Sigmoid colon (tissue), 7 donors: ENCODE measurements around the gene G3BP2. TPM values are rescaled to one million over a fixed set of nuclear protein-coding genes. Genes with fewer than 3 reads are reported as not detected.
"Not testable (repeated sequence)": the region's sequence is repeated elsewhere in the genome, so short reads cannot be mapped to it uniquely, and the experiment has no call there.

Experiments
- DNase-seq: peaks from one replicate; pipeline ENCODE4 v3.0.0-alpha.2; 2019
- H3K27ac ChIP-seq, 4 donors: fragments of 200-600 bp; sonication (generic); one replicate each; pipeline ENCODE4 v1.5.1; 2016 to 2019; ENCODE audit warnings: mild to moderate bottlenecking in 1 of 4
- H3K27me3 ChIP-seq, 3 donors: fragments of 200-600 bp; sonication (generic); one replicate each; pipeline ENCODE4 v1.5.1; 2019; ENCODE audit warnings: mild to moderate bottlenecking in 1 of 3
- H3K36me3 ChIP-seq, 4 donors: fragments of 200-600 bp; sonication (generic); one replicate each; pipeline ENCODE4 v1.5.1; 2016 to 2019
- H3K4me1 ChIP-seq, 4 donors: fragments of 200-600 bp; sonication (generic); one replicate each; pipeline ENCODE4 v1.5.1; 2017 to 2019
- H3K4me3 ChIP-seq, 4 donors: fragments of 200-600 bp; sonication (generic); one replicate each; pipeline ENCODE4 v1.5.1; 2017 to 2019; ENCODE audit warnings: mild to moderate bottlenecking in 2 of 4, moderate library complexity in 1 of 4
- H3K9me3 ChIP-seq, 4 donors: fragments of 200-600 bp in 3 of 4; sonication (generic) in 3 of 4; one replicate each; pipeline versions ENCODE4 v1.5.1 to v1.6.1; 2013 to 2019
- CTCF ChIP-seq, 4 experiments: fragments of 450-650 bp in 3 of 4; fragments of 200-600 bp in 1 of 4; IDR thresholded peaks; one replicate each; pipeline ENCODE4 v1.5.1; 2016 to 2019; ENCODE audit warnings: antibody characterized with exemption in 4 of 4, mild to moderate bottlenecking in 3 of 4, moderate library complexity in 2 of 4
- EP300 ChIP-seq, 4 donors: sonication (generic); formaldehyde crosslinking; IDR thresholded peaks; one replicate each; pipeline ENCODE4 v1.6.1; 2017; ENCODE audit warnings: antibody characterized with exemption in 4 of 4
- POLR2A ChIP-seq, 2 donors: fragments of 450-650 bp; IDR thresholded peaks; one replicate each; pipeline ENCODE4 v1.6.1; 2016; ENCODE audit warnings: antibody characterized with exemption in 2 of 2, mild to moderate bottlenecking in 2 of 2, moderate library complexity in 2 of 2
- POLR2AphosphoS5 ChIP-seq, 4 donors: sonication (generic); formaldehyde crosslinking; IDR thresholded peaks; one replicate each; pipeline ENCODE4 v1.6.1; 2017; ENCODE audit warnings: antibody characterized with exemption in 4 of 4
- WGBS, 2 donors: extraction: QIAGEN DNeasy Blood & Tissue Kit; methylation state at CpG; one replicate each; pipeline ENCODE4 v1.1.7; 2013; 5-methylcytosine and 5-hydroxymethylcytosine counted together
- intact Hi-C: fragments of 100-400 bp; cut with DNase I; formaldehyde crosslinking; loops from one replicate; pipeline ENCODE4 v1.15.1; 2023
- polyA plus RNA-seq, 3 donors: library from polyadenylated mRNA; stranded (reverse); fragments of 200-250 nt; gene quantifications; one replicate each; pipeline ENCODE4 v1.2.3, GENCODE V29; 2013
- total RNA-seq, 4 donors: library from RNA; depleted of rRNA; stranded (reverse); fragments of >200 nt; gene quantifications; one replicate each; pipeline ENCODE4 v1.1.0, GENCODE V29; 2016
- donor health status: healthy with polysubstance abuse.
- donor health status: Bipolar disorder and iron deficiency.
- donor health status: healthy.

Gene G3BP2
- total RNA-seq = 100 to 1,000 TPM; 102 to 141 (median 119) TPM
- polyA plus RNA-seq = 10 to 100 TPM; 60.7 to 83.7 (median 61.7) TPM

GRCh38 chr4:75673027-75673958 lies at the start of gene G3BP2:
TSS of gene G3BP2 (minus strand) at chr4:75673411. CDS start at chr4:75662025, 11,386 bp downstream.
- Histone ChIP-seq H3K4me3 (peak within 1 kb of the TSS; percentile 85 to 98 (median 92)), H3K36me3 (no peaks in the 10 kb centered on the region), H3K27me3 (no peaks in the 10 kb centered on the region), H3K4me1 (peaks cover 0 to 41% (median 35%) of the 10 kb centered on the region in 4 donors), H3K9me3 (no peaks in the 10 kb centered on the region), H3K27ac (peak within 1 kb of the TSS; percentile 97 to 99 (median 98))
- 0% methylated on average over 83 of the region's 83 CpGs for whole genome bisulfite sequencing, 2 donors
- TF ChIP-seq CTCF (IDR thresholded peaks at IDR 0.05) (no peak), POLR2A (IDR thresholded peaks at IDR 0.05) (peak; percentile 85 to 90), EP300 (IDR thresholded peaks at IDR 0.05) (peak in 2 of 4 donors; percentile 40 to 41), POLR2AphosphoS5 (IDR thresholded peaks at IDR 0.05) (peak; percentile 93 to 98 (median 96))
- intact Hi-C loops = loop anchor here (5.0 kb wide), 2 partner anchors 41 to 161 kb away; partner anchors contain the start of genes CDKL2, RCHY1 and THAP6
- DNase-seq = peak; percentile 99

GRCh38 chr4:75722417-75722816 lies 49.2 kb upstream of the G3BP2 start:
- no peak overlapping the region for H3K4me3 ChIP-seq
- H3K36me3 ChIP-seq = no peaks in the 10 kb centered on the region
- no peak for TF ChIP-seq EP300 (IDR thresholded peaks at IDR 0.05)
- TF ChIP-seq POLR2A (IDR thresholded peaks at IDR 0.05) = no peak
- no peak for TF ChIP-seq CTCF (IDR thresholded peaks at IDR 0.05)
- no peak for TF ChIP-seq POLR2AphosphoS5 (IDR thresholded peaks at IDR 0.05)
- H3K9me3 ChIP-seq = no peaks in the 10 kb centered on the region
- no peaks in the 10 kb centered on the region for H3K27me3 ChIP-seq
- peak overlapping the region in 2 of 4 donors; percentile 96 to 99 for H3K27ac ChIP-seq
- no peak for DNase-seq
- H3K4me1 ChIP-seq = peaks cover 0 to 38% (median 32%) of the 10 kb centered on the region in 4 donors
- 53 to 62% methylated on average over 3 of the region's 3 CpGs for WGBS, 2 donors
- intact Hi-C loops = loop anchor here (5.0 kb wide), 1 partner anchor 210 kb away; the partner anchor contains the start of genes RCHY1 and THAP6

GRCh38 chr4:75718529-75718928 lies 45.3 kb upstream of the G3BP2 start:
- Histone ChIP-seq H3K9me3 (no peaks in the 10 kb centered on the region), H3K27ac (no peak overlapping the region), H3K36me3 (no peaks in the 10 kb centered on the region), H3K4me3 (no peak overlapping the region), H3K4me1 (peaks cover 0 to 34% (median 27%) of the 10 kb centered on the region in 4 donors), H3K27me3 (no peaks in the 10 kb centered on the region)
- no peak for DNase-seq
- WGBS, 2 donors = 94 to 95% methylated on average over 2 of the region's 2 CpGs
- TF ChIP-seq POLR2A (IDR thresholded peaks at IDR 0.05) = no peak
- no peak for TF ChIP-seq EP300 (IDR thresholded peaks at IDR 0.05)
- no peak for TF ChIP-seq POLR2AphosphoS5 (IDR thresholded peaks at IDR 0.05)
- no peak for TF ChIP-seq CTCF (IDR thresholded peaks at IDR 0.05)
- intact Hi-C loops = no loop called here

GRCh38 chr4:75717408-75717807 lies 44.2 kb upstream of the G3BP2 start:
- TF ChIP-seq EP300 (IDR thresholded peaks at IDR 0.05) (no peak), CTCF (IDR thresholded peaks at IDR 0.05) (no peak), POLR2A (IDR thresholded peaks at IDR 0.05) (no peak), POLR2AphosphoS5 (IDR thresholded peaks at IDR 0.05) (no peak)
- Histone ChIP-seq H3K9me3 (no peaks in the 10 kb centered on the region), H3K27me3 (no peaks in the 10 kb centered on the region), H3K36me3 (no peaks in the 10 kb centered on the region), H3K4me1 (peaks cover 0 to 22% (median 16%) of the 10 kb centered on the region in 4 donors), H3K4me3 (no peak overlapping the region), H3K27ac (no peak overlapping the region)
- DNase-seq = no peak
- 93 to 98% methylated on average over 1 of the region's 1 CpG for WGBS, 2 donors
- intact Hi-C loops = no loop called here

GRCh38 chr4:75716054-75716453 lies 42.8 kb upstream of the G3BP2 start:
- peaks cover 0 to 21% (median 15%) of the 10 kb centered on the region in 4 donors for H3K4me1 ChIP-seq
- H3K4me3 ChIP-seq, H3K27ac ChIP-seq, H3K36me3 ChIP-seq, H3K9me3 ChIP-seq, intact Hi-C loops, H3K27me3 ChIP-seq, DNase-seq: not testable (repeated sequence)
- WGBS, 2 donors = 63 to 96% methylated on average over 3 of the region's 3 CpGs
